Measurements from ENCODE around the gene ERMN.

DNA sequence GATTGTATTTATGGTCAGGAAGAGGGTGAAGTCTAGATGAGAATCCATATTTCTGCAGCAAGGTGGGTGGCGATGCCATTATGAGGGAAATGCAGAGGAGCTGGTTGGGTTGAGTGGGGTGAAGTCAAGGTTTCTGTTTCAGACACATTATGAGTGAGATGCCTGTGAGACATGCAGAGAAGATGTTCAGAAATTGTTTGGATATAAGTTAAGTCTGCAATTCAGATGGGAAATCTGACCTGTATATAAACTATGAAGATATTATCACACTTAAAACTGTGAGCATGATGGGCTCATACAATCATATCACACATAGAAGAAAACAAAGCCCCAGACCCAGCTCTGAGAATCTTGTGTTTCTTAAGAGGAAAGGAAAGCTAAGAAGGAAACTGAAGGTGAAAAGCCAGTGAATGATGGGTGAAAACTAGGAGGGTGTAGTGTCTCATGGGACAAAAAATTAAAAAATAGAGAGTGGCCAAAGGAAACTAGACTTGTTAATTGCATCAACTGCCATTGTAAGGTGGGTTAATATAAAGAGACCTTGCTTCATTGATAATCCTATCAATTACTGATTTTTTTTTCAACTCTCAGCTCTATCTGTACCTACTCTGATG is 53.9 kb downstream of the ERMN start:
- TF ChIP-seq, protein P1, sequence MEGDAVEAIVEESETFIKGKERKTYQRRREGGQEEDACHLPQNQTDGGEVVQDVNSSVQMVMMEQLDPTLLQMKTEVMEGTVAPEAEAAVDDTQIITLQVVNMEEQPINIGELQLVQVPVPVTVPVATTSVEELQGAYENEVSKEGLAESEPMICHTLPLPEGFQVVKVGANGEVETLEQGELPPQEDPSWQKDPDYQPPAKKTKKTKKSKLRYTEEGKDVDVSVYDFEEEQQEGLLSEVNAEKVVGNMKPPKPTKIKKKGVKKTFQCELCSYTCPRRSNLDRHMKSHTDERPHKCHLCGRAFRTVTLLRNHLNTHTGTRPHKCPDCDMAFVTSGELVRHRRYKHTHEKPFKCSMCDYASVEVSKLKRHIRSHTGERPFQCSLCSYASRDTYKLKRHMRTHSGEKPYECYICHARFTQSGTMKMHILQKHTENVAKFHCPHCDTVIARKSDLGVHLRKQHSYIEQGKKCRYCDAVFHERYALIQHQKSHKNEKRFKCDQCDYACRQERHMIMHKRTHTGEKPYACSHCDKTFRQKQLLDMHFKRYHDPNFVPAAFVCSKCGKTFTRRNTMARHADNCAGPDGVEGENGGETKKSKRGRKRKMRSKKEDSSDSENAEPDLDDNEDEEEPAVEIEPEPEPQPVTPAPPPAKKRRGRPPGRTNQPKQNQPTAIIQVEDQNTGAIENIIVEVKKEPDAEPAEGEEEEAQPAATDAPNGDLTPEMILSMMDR (IDR thresholded peaks at IDR 0.05; ENCODE audit: insufficient read depth, low read depth, low read length): no peak
- TF ChIP-seq EZH2 (IDR thresholded peaks at IDR 0.05; ENCODE audit: insufficient read depth, low read length): no peak

Measured in astrocyte (in vitro differentiated cells and primary cell).